ENCODE results near the gene OR5H14. TPM values are rescaled to one million over a fixed set of nuclear protein-coding genes. Genes with fewer than 3 reads are reported as not detected.
"Not testable (repeated sequence)": the region's sequence is repeated elsewhere in the genome, so short reads cannot be mapped to it uniquely, and the experiment has no call there.

Gene OR5H14
- total RNA-seq, 6 experiments from 2014 or later: 0.02 TPM; not detected in 5

DNA sequence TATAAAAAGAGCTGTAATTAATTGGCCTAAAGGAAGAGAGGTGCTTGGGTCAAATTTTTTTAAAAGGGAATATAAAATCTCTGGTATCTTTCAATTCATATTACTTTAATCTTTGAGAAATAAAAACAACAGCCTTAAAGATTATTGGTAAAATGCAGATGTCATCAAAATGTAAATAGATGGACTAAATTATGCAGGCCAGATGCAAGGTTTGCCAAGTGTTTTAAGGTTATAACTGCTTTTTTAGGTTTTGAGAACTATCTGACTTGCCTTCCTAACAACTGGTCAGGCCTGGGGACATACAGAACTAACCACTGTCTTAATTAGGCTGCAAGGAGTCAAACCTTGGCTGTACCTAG is 36.8 kb upstream of the OR5H14 start:
- no peak for DNase-seq
- ATAC-seq: no peak
- no peak overlapping the region for H3K27ac ChIP-seq
- peaks cover 0 to 3% (median 0%) of the 10 kb centered on the region in 4 donors for H3K9me3 ChIP-seq
- H3K4me3 ChIP-seq: no peak overlapping the region
- H3K27me3 ChIP-seq: no peaks in the 10 kb centered on the region
- H3K4me1 ChIP-seq: no peaks in the 10 kb centered on the region
- no peaks in the 10 kb centered on the region for H3K36me3 ChIP-seq
- TF ChIP-seq, protein P1, sequence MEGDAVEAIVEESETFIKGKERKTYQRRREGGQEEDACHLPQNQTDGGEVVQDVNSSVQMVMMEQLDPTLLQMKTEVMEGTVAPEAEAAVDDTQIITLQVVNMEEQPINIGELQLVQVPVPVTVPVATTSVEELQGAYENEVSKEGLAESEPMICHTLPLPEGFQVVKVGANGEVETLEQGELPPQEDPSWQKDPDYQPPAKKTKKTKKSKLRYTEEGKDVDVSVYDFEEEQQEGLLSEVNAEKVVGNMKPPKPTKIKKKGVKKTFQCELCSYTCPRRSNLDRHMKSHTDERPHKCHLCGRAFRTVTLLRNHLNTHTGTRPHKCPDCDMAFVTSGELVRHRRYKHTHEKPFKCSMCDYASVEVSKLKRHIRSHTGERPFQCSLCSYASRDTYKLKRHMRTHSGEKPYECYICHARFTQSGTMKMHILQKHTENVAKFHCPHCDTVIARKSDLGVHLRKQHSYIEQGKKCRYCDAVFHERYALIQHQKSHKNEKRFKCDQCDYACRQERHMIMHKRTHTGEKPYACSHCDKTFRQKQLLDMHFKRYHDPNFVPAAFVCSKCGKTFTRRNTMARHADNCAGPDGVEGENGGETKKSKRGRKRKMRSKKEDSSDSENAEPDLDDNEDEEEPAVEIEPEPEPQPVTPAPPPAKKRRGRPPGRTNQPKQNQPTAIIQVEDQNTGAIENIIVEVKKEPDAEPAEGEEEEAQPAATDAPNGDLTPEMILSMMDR (IDR thresholded peaks at IDR 0.05): no peak
- TF ChIP-seq POLR2A (IDR thresholded peaks at IDR 0.05): no peak
- intact Hi-C loops (cut with DNase I): no loop called here

DNA sequence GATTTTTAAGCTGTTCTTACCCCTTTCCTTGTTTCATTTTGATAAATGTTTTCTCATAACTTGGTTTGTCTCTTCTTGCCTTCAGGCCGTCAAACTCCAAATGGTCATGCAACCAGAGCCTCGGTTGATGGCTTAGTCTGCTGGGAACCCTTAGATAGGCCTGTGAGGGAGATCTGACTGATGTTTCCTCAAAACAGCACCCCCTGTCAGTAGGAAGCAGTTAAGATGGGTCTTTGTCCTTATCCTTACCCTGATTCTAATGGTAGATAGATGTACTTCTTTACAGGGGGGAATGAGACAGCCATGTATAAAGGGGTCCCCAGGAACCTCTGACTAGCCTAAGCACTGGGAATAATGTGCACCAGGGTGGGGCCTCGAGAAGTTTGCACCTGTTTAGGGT is 33.0 kb upstream of the OR5H14 start:
- DNase-seq (no peak), ATAC-seq (no peak)
- no peaks in the 10 kb centered on the region for H3K36me3 ChIP-seq
- H3K27ac ChIP-seq: no peak overlapping the region
- peaks cover 0 to 3% (median 0%) of the 10 kb centered on the region in 4 donors for H3K9me3 ChIP-seq
- 14% methylated on average over 1 of the region's 3 CpGs for WGBS (ENCODE audit: insufficient coverage, low coverage, low lambda C conversion rate, missing lambda C conversion rate)
- TF ChIP-seq POLR2A (IDR thresholded peaks at IDR 0.05): no peak
- TF ChIP-seq, protein P1 (IDR thresholded peaks at IDR 0.05): no peak
- H3K27me3 ChIP-seq: no peaks in the 10 kb centered on the region
- H3K4me3 ChIP-seq: no peak overlapping the region
- H3K4me1 ChIP-seq: no peaks in the 10 kb centered on the region
- intact Hi-C loops (cut with DNase I): no loop called here

DNA sequence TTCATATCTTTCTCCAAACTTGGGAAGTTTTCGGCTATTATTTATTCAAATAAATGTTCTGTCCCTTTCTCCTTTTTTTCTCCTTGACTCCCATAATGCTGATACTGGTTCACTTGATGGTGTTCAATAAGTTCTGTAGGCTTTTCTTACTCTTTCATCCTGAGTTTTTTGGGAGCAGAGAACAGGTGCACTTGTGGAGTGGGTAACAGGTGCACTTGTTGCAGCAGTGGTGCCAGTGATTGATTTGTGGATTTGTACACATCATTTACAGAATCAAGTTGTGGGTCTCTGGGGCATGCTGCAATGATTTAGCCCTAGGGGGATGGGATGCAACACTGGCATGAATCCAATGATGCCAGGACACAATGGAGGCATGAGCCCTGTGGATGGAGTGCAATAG is 31.6 kb upstream of the OR5H14 start:
- Histone ChIP-seq H3K27me3 (no peaks in the 10 kb centered on the region), H3K36me3 (no peaks in the 10 kb centered on the region), H3K9me3 (peaks cover 0 to 3% (median 0%) of the 10 kb centered on the region in 4 donors), H3K4me1 (no peaks in the 10 kb centered on the region), H3K27ac (no peak overlapping the region), H3K4me3 (no peak overlapping the region)
- intact Hi-C loops (cut with DNase I): no loop called here
- WGBS (ENCODE audit: insufficient coverage, low coverage, low lambda C conversion rate, missing lambda C conversion rate): 70% methylated on average over 1 of the region's 1 CpG
- no peak for TF ChIP-seq POLR2A (IDR thresholded peaks at IDR 0.05)
- TF ChIP-seq, protein P1 (IDR thresholded peaks at IDR 0.05): no peak
- no peak for DNase-seq
- ATAC-seq: no peak

DNA sequence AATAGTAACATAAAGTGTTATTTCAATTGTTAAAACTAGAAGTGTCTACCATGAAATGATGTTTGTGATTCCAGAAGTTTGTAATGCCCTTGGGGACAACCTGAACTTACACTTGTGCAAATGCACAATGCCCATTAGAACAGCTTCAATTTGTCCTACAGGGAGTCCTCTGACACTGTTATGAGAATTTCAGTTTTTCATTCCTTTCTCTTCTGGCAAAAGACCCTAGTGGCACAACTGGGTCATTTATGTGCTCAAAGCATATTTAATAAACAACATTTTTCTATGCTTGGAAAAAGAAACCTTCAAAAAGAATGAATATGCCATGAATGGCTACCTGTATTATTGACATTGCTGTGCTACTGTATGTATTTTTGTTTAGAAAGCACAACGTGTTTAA is 16.9 kb upstream of the OR5H14 start, which contains the start of gene OR5H1:
Gene OR5H1 (plus strand): TSS at position 301 of the 400 bp plus-strand sequence. CDS start 1,977 bp downstream, outside the sequence.
- Histone ChIP-seq H3K27ac (no peak within 1 kb of the TSS), H3K27me3 (no peaks in the 10 kb centered on the region), H3K9me3 (no peaks in the 10 kb centered on the region), H3K36me3 (no peaks in the 10 kb centered on the region), H3K4me1 (no peaks in the 10 kb centered on the region), H3K4me3 (no peak within 1 kb of the TSS)
- WGBS (ENCODE audit: insufficient coverage, low coverage, low lambda C conversion rate, missing lambda C conversion rate): 28% methylated on average over 1 of the region's 1 CpG
- no peak for DNase-seq
- no peak for TF ChIP-seq POLR2A (IDR thresholded peaks at IDR 0.05)
- TF ChIP-seq, protein P1 (IDR thresholded peaks at IDR 0.05): no peak
- intact Hi-C loops (cut with DNase I): no loop called here
- no peak for ATAC-seq

DNA sequence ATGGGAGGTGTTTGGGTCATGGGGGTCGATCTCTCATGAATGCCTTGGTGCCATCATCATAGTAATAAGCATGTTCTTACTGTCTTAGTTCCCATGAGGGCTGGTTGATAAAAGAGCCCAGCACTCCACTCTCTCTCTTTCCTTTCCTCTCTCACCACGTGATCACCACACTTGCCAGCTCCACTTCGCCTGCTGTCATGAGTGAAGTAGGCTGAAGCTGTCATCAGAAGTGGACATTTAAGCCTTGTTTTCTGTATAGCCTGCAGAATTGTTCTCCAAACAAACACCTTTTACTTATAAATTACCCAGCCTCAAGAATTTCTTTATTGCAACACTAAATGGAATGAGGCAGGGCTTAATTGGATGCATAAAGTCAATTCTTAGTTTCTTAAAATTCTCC is 10.6 kb upstream of the OR5H14 start:
- H3K36me3 ChIP-seq: no peaks in the 10 kb centered on the region
- H3K27ac ChIP-seq: no peak overlapping the region
- TF ChIP-seq POLR2A (IDR thresholded peaks at IDR 0.05): no peak
- TF ChIP-seq, protein P1 (IDR thresholded peaks at IDR 0.05): no peak
- H3K27me3 ChIP-seq: no peaks in the 10 kb centered on the region
- WGBS (ENCODE audit: insufficient coverage, low coverage, low lambda C conversion rate, missing lambda C conversion rate): 49% methylated on average over 3 of the region's 3 CpGs
- H3K4me1 ChIP-seq: no peaks in the 10 kb centered on the region
- H3K4me3 ChIP-seq: no peak overlapping the region
- DNase-seq: no peak
- no peaks in the 10 kb centered on the region for H3K9me3 ChIP-seq
- intact Hi-C loops (cut with DNase I): no loop called here
- no peak for ATAC-seq

DNA sequence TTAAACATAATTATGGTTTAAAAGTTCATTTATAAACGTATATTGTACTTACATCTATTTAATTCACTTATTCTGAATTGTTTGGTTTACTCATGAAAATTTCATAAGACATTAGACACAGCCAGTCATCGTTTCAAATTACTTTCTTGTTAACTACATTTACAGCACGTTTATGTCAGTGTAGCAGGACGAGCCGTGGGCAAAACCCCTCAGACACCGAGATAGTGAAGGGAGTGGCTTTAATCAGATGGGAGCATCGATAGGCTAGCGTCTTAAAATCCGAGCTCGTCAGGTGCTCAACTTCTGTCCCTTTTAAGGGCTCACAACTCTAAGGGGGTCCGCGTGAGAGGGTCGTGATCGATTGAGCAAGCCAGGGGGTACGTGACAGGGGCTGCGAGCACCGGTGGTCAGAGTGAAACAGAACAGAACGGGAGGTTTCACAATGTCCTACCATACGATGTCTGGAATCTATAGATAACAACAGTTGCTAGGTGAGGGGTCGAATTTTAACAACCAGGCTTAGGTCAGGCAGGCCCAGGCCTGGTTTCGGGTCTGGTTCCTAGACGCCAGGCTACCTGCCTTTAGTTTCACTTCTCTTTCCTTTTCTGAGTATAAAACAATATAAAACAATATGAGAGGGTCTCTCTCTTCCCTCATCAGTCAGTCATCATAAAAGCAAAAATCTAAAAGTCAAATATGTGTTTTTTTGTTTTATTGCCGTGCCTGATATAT is 9.3 kb upstream of the OR5H14 start:
- H3K36me3 ChIP-seq; intact Hi-C loops (cut with DNase I); DNase-seq; H3K9me3 ChIP-seq; H3K27me3 ChIP-seq; ATAC-seq; H3K4me3 ChIP-seq; H3K27ac ChIP-seq; H3K4me1 ChIP-seq: not testable (repeated sequence)
- WGBS (ENCODE audit: insufficient coverage, low coverage, low lambda C conversion rate, missing lambda C conversion rate): 58% methylated on average over 21 of the region's 23 CpGs
